Measurements from ENCODE around the gene CD80.

Gene CD80

GRCh38 chr3:119492128-119492527 is 67.3 kb downstream of the CD80 start:
- no peak overlapping the region for H3K27ac Mint-ChIP-seq
- no peak for DNase-seq

DNA sequence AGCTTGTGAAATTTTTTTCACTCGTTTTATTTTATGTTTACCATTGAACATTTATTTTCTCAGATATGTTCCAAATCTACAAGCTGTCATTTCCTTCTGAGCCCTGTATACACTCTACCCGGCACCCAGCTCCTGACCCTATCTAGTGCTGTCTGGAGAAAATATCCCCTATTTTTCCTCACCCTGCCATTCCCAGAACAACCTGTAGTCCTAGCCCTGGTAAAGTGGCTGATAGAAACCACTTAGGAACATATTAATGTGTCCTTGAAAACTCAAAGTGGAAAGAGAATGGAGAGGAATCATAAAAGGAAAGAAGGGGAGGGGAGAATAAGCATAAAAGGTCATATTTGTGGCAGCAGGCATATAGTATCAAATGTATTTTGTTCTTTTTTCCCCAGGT is 69.3 kb downstream of the CD80 start:
- H3K4me3 Mint-ChIP-seq: no peak overlapping the region
- H3K36me3 Mint-ChIP-seq (ENCODE audit: insufficient read depth): peaks cover 22% of the 10 kb centered on the region
- no peaks in the 10 kb centered on the region for H3K27me3 Mint-ChIP-seq
- DNase-seq (no peak), ATAC-seq (replicated peaks) (no peak)
- H3K9me3 Mint-ChIP-seq: no peaks in the 10 kb centered on the region
- H3K27ac Mint-ChIP-seq: peak overlapping the region in 1 of 2 donors; percentile 14
- H3K4me1 Mint-ChIP-seq (ENCODE audit: low read depth in 2 of 2): no peaks in the 10 kb centered on the region

More at GRCh38 chr3:119492128-119492527, 67.3 kb downstream of the CD80 start:
- Mint-ChIP-seq H3K9me3 (no peaks in the 10 kb centered on the region), H3K36me3 (ENCODE audit: insufficient read depth) (peaks cover 7% of the 10 kb centered on the region), H3K4me1 (ENCODE audit: low read depth in 2 of 2) (no peaks in the 10 kb centered on the region), H3K4me3 (no peak overlapping the region), H3K27me3 (no peaks in the 10 kb centered on the region)
- no peak for ATAC-seq (replicated peaks)

DNA sequence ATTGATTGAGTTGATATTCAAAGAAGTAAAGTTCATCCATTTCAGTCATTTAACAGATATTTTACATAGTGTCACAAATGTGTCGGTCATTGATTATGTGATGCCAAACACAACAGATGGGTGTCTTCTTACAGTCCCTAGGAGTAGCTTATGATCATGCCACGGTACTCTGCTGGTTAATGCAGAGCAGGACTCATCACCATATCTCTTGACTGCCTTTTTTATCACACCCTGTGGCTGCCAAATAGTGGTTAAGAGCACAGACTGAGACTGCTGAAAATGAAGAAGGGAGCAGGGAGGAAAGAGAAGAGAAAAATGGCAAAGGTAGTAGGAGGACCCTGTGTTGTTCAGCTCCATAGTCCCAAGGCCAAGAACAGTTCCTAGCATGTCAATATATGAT is 73.9 kb downstream of the CD80 start:
- DNase-seq (no peak), ATAC-seq (replicated peaks) (no peak)
- H3K4me1 Mint-ChIP-seq (ENCODE audit: low read depth in 2 of 2): no peaks in the 10 kb centered on the region
- peaks cover 31% of the 10 kb centered on the region for H3K36me3 Mint-ChIP-seq (ENCODE audit: insufficient read depth)
- H3K4me3 Mint-ChIP-seq: no peak overlapping the region
- H3K27me3 Mint-ChIP-seq: no peaks in the 10 kb centered on the region
- H3K9me3 Mint-ChIP-seq: no peaks in the 10 kb centered on the region
- H3K27ac Mint-ChIP-seq: no peak overlapping the region

DNA sequence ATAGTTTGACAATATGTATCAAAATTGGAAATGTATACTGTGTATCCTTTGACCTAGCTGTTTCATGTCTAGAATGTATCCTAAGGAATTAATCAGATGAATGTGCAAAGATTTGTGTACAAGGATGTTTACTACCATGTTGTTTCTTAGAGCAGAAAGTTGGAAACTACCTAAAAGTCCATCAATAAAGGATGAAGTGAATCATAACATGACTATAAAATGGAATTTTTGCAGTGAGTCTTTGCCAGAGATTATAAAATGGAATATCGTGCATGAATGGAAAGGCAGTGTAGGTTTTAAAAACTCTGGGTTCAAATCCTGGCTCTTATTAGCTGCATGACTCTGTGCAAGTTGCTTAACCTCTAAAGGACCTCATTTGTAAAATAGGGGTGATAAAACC is 76.3 kb downstream of the CD80 start:
- ATAC-seq (replicated peaks): no peak
- DNase-seq: no peak
- Mint-ChIP-seq H3K9me3 (no peaks in the 10 kb centered on the region), H3K4me1 (ENCODE audit: low read depth in 2 of 2) (no peaks in the 10 kb centered on the region), H3K4me3 (no peak overlapping the region), H3K27me3 (no peaks in the 10 kb centered on the region), H3K36me3 (ENCODE audit: insufficient read depth) (peaks cover 46% of the 10 kb centered on the region), H3K27ac (no peak overlapping the region)

DNA sequence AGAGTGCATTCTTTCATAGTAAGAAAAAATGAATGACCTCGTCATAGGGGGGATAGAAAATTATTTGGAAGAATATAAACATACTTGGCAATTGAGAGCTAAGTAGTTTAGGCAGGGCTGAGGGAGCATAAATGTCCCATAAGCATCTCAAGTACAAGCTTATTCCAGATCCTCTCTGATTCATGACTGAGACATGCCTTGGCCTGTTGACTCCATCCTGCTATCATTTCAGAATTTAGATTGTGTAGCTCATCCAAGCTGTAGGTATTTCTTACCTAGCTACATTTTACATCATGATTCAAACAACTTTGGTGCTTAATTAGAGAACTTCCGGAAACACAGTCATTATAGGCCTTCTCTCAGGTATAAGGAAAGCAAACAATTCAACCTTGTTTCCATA is 78.3 kb downstream of the CD80 start:
- Mint-ChIP-seq H3K27ac (no peak overlapping the region), H3K4me1 (ENCODE audit: low read depth in 2 of 2) (peaks cover 0 to 4% of the 10 kb centered on the region in 2 donors), H3K9me3 (no peaks in the 10 kb centered on the region), H3K36me3 (ENCODE audit: insufficient read depth) (peaks cover 41% of the 10 kb centered on the region), H3K27me3 (no peaks in the 10 kb centered on the region), H3K4me3 (no peak overlapping the region)
- DNase-seq: no peak
- no peak for ATAC-seq (replicated peaks)

Measured in effector memory CD8-positive, alpha-beta T cell (primary cell).